OCI-LY1 (cell line): ENCODE measurements around the gene DISP2.

ENCODE experiments used
- EZH2 ChIP-seq: fragments of 200-600 bp; sonication (generic), shearing (Covaris generic); IDR thresholded peaks from 2 replicates; pipeline ENCODE4 v1.8.0; 2017; ENCODE audit warnings: borderline replicate concordance, mixed run types, mild to moderate bottlenecking, antibody characterized with exemption, low read length, moderate library complexity, mixed read lengths
- TF ChIP-seq, protein P1 (sequence below): fragments of 200-600 bp; sonication (generic), shearing (Covaris generic); IDR thresholded peaks from 2 replicates; pipeline ENCODE4 v1.5.1; 2017; ENCODE audit warnings: mild to moderate bottlenecking, antibody characterized with exemption, low read length, moderate library complexity, mixed read lengths

- TF ChIP-seq, protein P1, sequence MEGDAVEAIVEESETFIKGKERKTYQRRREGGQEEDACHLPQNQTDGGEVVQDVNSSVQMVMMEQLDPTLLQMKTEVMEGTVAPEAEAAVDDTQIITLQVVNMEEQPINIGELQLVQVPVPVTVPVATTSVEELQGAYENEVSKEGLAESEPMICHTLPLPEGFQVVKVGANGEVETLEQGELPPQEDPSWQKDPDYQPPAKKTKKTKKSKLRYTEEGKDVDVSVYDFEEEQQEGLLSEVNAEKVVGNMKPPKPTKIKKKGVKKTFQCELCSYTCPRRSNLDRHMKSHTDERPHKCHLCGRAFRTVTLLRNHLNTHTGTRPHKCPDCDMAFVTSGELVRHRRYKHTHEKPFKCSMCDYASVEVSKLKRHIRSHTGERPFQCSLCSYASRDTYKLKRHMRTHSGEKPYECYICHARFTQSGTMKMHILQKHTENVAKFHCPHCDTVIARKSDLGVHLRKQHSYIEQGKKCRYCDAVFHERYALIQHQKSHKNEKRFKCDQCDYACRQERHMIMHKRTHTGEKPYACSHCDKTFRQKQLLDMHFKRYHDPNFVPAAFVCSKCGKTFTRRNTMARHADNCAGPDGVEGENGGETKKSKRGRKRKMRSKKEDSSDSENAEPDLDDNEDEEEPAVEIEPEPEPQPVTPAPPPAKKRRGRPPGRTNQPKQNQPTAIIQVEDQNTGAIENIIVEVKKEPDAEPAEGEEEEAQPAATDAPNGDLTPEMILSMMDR: no peak
- TF ChIP-seq EZH2: no peak
Observed at GRCh38 chr15:40365016-40365415, 7.0 kb downstream of the DISP2 start.
